PC-3 (cell line): ENCODE results near the gene TEX54. TPM values are rescaled to one million over a fixed set of nuclear protein-coding genes. Genes with fewer than 3 reads are reported as not detected.
A peak's percentile ranks its signal among the peaks of the same experiment; 100 is the strongest.
"Not testable (repeated sequence)": the region's sequence is repeated elsewhere in the genome, so short reads cannot be mapped to it uniquely, and the experiment has no call there.

ENCODE experiments used
- ATAC-seq: fragments of 200-7000 bp; cut with Tn5 transposase; 2 replicates; pipeline ENCODE4 v1.9.1; 2020; ENCODE audit warnings: mild to moderate bottlenecking, moderate library complexity
- BruUV-seq: library from RNA; stranded (reverse); fragments of 400-500 nt; replicated peaks from 2 replicates; lab custom pipeline; 2021; lab: Mats Ljungman, UMichigan
- CTCF ChIA-PET: fragments of 300-600 bp; sonication (Branson Sonifier 250); formaldehyde crosslinking; loops from one replicate; lab custom pipeline; 2022; ENCODE audit warnings: antibody characterized with exemption; lab: Charles Lee
- POLR2A ChIA-PET: fragments of 300-600 bp; sonication (Branson Sonifier 250); formaldehyde crosslinking; loops from one replicate; lab custom pipeline; 2022; ENCODE audit warnings: antibody characterized with exemption; ENCODE audit not compliant: unreplicated experiment; lab: Charles Lee
- DNase-seq: peaks from one replicate; pipeline ENCODE4 v3.0.0-alpha.2; 2015
- H2AFZ ChIP-seq: fragments of 300-600 bp; sonication (generic); 2 replicates; pipeline ENCODE4 v1.6.0; 2016; ENCODE audit warnings: antibody characterized with exemption, low read length
- H3F3A ChIP-seq: fragments of 300-600 bp; sonication (generic); one replicate; pipeline ENCODE4 v1.6.0; 2017; ENCODE audit warnings: antibody characterized with exemption, low read length, control low read depth, mild to moderate bottlenecking; ENCODE audit not compliant: unreplicated experiment
- H3K27ac ChIP-seq: fragments of 300-600 bp; sonication (generic); 2 replicates; pipeline ENCODE4 v1.5.1; 2016; ENCODE audit warnings: mild to moderate bottlenecking, low read length
- H3K27me3 ChIP-seq: fragments of 300-600 bp; sonication (generic); 2 replicates; pipeline ENCODE4 v1.6.1; 2016; ENCODE audit warnings: low read length, mixed read lengths
- H3K36me3 ChIP-seq: fragments of 300-600 bp; sonication (generic); 2 replicates; pipeline ENCODE4 v1.6.1; 2016; ENCODE audit warnings: low read depth, mixed run types, low read length, mixed read lengths
- H3K4me1 ChIP-seq: fragments of 300-600 bp; sonication (generic); 2 replicates; pipeline ENCODE4 v1.5.1; 2016; ENCODE audit warnings: low read length; ENCODE audit not compliant: insufficient read depth
- H3K4me2 ChIP-seq: fragments of 300-600 bp; sonication (generic); 2 replicates; pipeline ENCODE4 v1.6.0; 2016; ENCODE audit warnings: low read length
- H3K4me3 ChIP-seq: fragments of 300-600 bp; sonication (generic); 2 replicates; pipeline ENCODE4 v1.5.1; 2016; ENCODE audit warnings: mild to moderate bottlenecking, low read length, mixed read lengths
- H3K79me2 ChIP-seq: fragments of 300-600 bp; sonication (generic); 2 replicates; pipeline ENCODE4 v1.6.1; 2017; ENCODE audit warnings: low read length, mixed read lengths
- H3K9ac ChIP-seq: fragments of 300-600 bp; sonication (generic); 2 replicates; pipeline ENCODE4 v1.6.0; 2016; ENCODE audit warnings: mild to moderate bottlenecking, low read length
- H3K9me2 ChIP-seq: fragments of 300-600 bp; sonication (generic); replicated peaks from 2 replicates; pipeline ENCODE4 v1.6.1; 2016; ENCODE audit warnings: mixed run types, low read length, mixed read lengths
- H3K9me3 ChIP-seq: fragments of 300-600 bp; sonication (generic); 2 replicates; pipeline ENCODE4 v1.6.1; 2016; ENCODE audit warnings: low read length, mixed read lengths
- H4K20me1 ChIP-seq: fragments of 300-600 bp; sonication (generic); 2 replicates; pipeline ENCODE4 v1.6.1; 2016; ENCODE audit warnings: low read length, mixed read lengths
- EZH2 ChIP-seq: fragments of 300-600 bp; sonication (generic); IDR thresholded peaks from one replicate; pipeline ENCODE4 v1.6.1; 2017; ENCODE audit warnings: antibody characterized with exemption, mild to moderate bottlenecking, low read length; ENCODE audit not compliant: unreplicated experiment
- EZH2phosphoT487 ChIP-seq: fragments of 300-600 bp; sonication (generic); IDR thresholded peaks from 2 replicates; pipeline ENCODE4 v1.6.1; 2018; ENCODE audit warnings: mild to moderate bottlenecking, antibody characterized with exemption, low read length, borderline replicate concordance
- intact Hi-C: fragments of 100-400 bp; cut with micrococcal nuclease; formaldehyde crosslinking; loops from 2 replicates; pipeline ENCODE4 v1.9.0; 2023
- total RNA-seq: library from RNA; depleted of rRNA; stranded (reverse); fragments of >200 nt; gene quantifications from 2 replicates; pipeline ENCODE4 v1.2.3, GENCODE V29; 2014
- TF ChIP-seq, protein P1 (sequence below): fragments of 300-600 bp; sonication (generic); conservative IDR thresholded peaks from 2 replicates; pipeline ENCODE4 v1.5.1; 2017; ENCODE audit warnings: antibody characterized with exemption, low read depth, mild to moderate bottlenecking, low read length

Gene TEX54
- total RNA-seq, 1 experiment from 2014 or later = not detected

DNA sequence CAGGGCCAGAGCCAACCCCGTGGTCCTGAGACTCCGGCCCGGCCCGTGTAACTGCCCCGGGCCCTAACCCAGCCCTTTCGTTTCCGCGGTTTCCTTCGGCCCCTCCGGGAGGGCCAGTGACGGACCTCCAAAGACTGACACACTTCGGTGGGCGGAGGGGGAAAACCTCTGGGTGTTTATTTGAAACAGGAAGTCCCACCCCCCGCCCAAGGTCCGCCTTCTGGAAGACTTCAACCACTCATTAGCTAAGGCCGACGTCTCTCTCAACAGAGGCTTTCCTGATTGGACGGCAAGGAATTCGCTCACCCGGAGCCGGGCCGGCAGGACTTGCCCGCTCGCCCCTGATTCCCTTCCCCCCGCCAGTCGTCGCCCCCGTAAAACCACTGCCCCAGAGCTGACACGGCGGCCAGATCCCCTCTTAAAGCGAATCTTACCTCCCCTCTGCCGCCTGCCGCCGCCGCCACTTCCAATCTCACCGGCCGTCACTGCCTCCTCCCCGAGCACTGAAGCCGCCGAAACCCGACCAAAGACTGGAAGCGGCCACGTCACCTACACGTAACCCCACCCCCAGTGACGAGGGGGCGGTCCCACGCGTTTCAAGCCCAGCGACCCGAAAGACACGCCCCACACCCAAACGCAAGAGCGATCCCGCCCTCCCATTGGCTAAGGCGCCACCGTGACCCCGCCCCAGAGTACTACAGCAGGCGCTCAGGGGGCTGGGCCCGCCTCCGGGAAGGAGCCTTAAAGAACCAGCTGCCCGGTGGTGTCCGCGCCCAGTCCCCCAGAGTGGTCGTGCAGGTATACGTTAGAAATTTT is 913 bp downstream of the TEX54 start, which contains the start of gene STX5:
STX5 (minus strand) TSS at position 532 of the 816 bp plus-strand sequence. CDS start 808 bp downstream, outside the sequence.
- Histone ChIP-seq H3K4me2 (peak within 1 kb of the TSS; percentile 99), H3K4me3 (peak within 1 kb of the TSS; percentile 91), H3F3A (no peaks in the 10 kb centered on the region), H3K4me1 (peaks cover 22% of the 10 kb centered on the region), H3K79me2 (peaks cover 55% of the 10 kb centered on the region), H3K9me3 (no peaks in the 10 kb centered on the region), H3K36me3 (peaks cover 45% of the 10 kb centered on the region), H3K27me3 (no peaks in the 10 kb centered on the region), H4K20me1 (0 out of 2 replicates have a peak, but pooled peaks cover 16% of the 10 kb centered on the region), H3K9me2 (no peaks in the 10 kb centered on the region), H3K9ac (peak within 1 kb of the TSS; percentile 85), H2AFZ (peak within 1 kb of the TSS; percentile 72), H3K27ac (peak within 1 kb of the TSS; percentile 75)
- TF ChIP-seq, protein P1, sequence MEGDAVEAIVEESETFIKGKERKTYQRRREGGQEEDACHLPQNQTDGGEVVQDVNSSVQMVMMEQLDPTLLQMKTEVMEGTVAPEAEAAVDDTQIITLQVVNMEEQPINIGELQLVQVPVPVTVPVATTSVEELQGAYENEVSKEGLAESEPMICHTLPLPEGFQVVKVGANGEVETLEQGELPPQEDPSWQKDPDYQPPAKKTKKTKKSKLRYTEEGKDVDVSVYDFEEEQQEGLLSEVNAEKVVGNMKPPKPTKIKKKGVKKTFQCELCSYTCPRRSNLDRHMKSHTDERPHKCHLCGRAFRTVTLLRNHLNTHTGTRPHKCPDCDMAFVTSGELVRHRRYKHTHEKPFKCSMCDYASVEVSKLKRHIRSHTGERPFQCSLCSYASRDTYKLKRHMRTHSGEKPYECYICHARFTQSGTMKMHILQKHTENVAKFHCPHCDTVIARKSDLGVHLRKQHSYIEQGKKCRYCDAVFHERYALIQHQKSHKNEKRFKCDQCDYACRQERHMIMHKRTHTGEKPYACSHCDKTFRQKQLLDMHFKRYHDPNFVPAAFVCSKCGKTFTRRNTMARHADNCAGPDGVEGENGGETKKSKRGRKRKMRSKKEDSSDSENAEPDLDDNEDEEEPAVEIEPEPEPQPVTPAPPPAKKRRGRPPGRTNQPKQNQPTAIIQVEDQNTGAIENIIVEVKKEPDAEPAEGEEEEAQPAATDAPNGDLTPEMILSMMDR = no peak
- TF ChIP-seq EZH2 (no peak), EZH2phosphoT487 (no peak)
- DNase-seq (peak; percentile 99), ATAC-seq (peak; percentile 89)
- ChIA-PET POLR2A (interaction anchor here (0.5 to 1.5 kb wide), 4 partner anchors 9 to 78 kb away, joined by 3 to 18 read pairs (median 7); partner anchors contain the start of gene ZBTB3), CTCF (interaction anchor here (0.6 to 0.8 kb wide), 2 partner anchors 45 to 50 kb away, joined by 3 read pairs; no protein-coding TSS in a partner anchor)
- intact Hi-C loops = loop anchor here (1.0 to 2.0 kb wide), 3 partner anchors 10 to 49 kb away; partner anchors contain the start of genes SLC3A2 and TMEM179B
- BruUV-seq = TSS peak; percentile 82

DNA sequence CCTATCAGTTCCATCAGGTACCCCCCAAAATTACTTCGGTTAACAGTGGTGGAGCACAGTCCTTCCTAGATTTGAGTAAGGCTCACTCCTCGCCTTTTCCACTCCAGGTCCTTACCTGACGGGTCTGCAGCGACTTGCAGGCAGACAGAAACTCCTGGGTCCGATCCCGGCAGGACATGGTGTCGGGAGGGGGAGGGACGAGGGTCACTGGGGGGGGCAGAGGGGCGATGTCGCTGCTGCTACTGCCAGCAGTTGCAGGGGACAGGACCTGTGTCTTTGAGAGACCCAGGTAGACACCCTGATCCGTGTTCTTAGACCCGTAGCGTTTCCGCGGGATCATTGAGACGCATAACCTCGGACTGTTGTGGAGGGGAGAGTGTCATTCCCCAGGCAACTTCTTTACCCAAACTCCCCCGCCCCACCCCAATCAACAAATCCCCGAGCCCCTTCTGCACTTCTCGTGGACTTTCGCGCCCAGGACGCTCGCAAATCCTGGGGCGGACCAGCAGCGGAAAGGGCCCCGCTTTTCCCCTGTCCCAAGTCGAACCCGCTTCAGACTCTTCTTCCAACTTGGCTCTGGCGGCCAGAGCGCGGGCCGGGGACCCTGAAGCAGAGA is 1.6 kb downstream of the TEX54 start:
- Histone ChIP-seq H3K4me1 (peaks cover 22% of the 10 kb centered on the region), H3K4me2 (peak overlapping the region; percentile 99), H3K27me3 (no peaks in the 10 kb centered on the region), H3F3A (no peaks in the 10 kb centered on the region), H2AFZ (peak overlapping the region; percentile 72), H3K36me3 (peaks cover 39% of the 10 kb centered on the region), H4K20me1 (0 out of 2 replicates have a peak, but pooled peaks cover 16% of the 10 kb centered on the region), H3K79me2 (peaks cover 48% of the 10 kb centered on the region), H3K9ac (peak overlapping the region; percentile 85), H3K4me3 (peak overlapping the region; percentile 91), H3K27ac (no peak overlapping the region), H3K9me3 (no peaks in the 10 kb centered on the region), H3K9me2 (no peaks in the 10 kb centered on the region)
- ATAC-seq = peak; percentile 0
- ChIA-PET CTCF (interaction anchor here (0.6 to 0.8 kb wide), 2 partner anchors 44 to 50 kb away, joined by 3 read pairs; no protein-coding TSS in a partner anchor), POLR2A (interaction anchor here (0.9 to 1.5 kb wide), 2 partner anchors 10 to 43 kb away, joined by 3 to 18 read pairs; no protein-coding TSS in a partner anchor)
- no TSS peak for BruUV-seq
- intact Hi-C loops = loop anchor here (2.0 kb wide), 1 partner anchor 44 kb away; the partner anchor contains the start of gene TMEM179B
- no peak for DNase-seq
- TF ChIP-seq EZH2phosphoT487 (no peak), EZH2 (no peak)
- TF ChIP-seq, protein P1 = no peak

DNA sequence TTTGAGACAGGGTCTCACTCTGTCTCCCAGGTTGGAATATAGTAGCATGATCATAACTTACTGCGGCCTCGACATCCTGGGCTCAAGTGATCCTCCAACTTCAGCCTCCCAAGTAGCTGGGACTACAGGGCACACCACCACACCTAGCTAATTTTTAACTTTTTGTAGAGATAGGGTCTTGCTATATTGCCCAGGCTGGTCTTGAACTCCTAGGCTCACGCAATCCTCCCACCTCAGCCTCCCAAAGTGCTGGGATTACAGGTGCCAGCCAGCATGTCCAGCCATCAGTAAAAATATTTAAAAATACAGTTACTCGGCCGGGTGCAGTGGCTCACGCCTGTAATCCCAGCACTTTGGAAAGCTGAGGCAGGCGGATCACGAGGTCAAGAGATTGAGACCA is 4.5 kb downstream of the TEX54 start:
- H2AFZ ChIP-seq, H3K9me2 ChIP-seq, H3K27me3 ChIP-seq, H3F3A ChIP-seq, DNase-seq, BruUV-seq, H3K4me3 ChIP-seq, intact Hi-C loops, POLR2A ChIA-PET, CTCF ChIA-PET, H3K27ac ChIP-seq, ATAC-seq, H3K9me3 ChIP-seq, H3K4me2 ChIP-seq, H3K9ac ChIP-seq: not testable (repeated sequence)
- Histone ChIP-seq H4K20me1 (0 out of 2 replicates have a peak, but pooled peaks cover 16% of the 10 kb centered on the region), H3K36me3 (peaks cover 37% of the 10 kb centered on the region), H3K4me1 (peaks cover 14% of the 10 kb centered on the region), H3K79me2 (peaks cover 35% of the 10 kb centered on the region)
